Activated CD4-positive, alpha-beta T cell treated with anti-CD3 and anti-CD28 coated beads, Interleukin-2, amount 10 ng/mL, durations not matched to agents 24 days and 14 days (primary cell): Measurements from ENCODE around the gene ADGRF5. TPM values are rescaled to one million over a fixed set of nuclear protein-coding genes. Genes with fewer than 3 reads are reported as not detected.
A peak's percentile ranks its signal among the peaks of the same experiment; 100 is the strongest.
"Not testable (repeated sequence)": the region's sequence is repeated elsewhere in the genome, so short reads cannot be mapped to it uniquely, and the experiment has no call there.

ENCODE experiments used
- DNase-seq: peaks from one replicate; pipeline ENCODE4 v3.0.0; 2022
- H3K27ac Mint-ChIP-seq: one replicate; pipeline ENCODE4 v1.8.0; 2022; ENCODE audit warnings: mild to moderate bottlenecking, mixed read lengths
- H3K27me3 Mint-ChIP-seq: one replicate; pipeline ENCODE4 v1.8.0; 2022; ENCODE audit warnings: mixed read lengths
- H3K36me3 Mint-ChIP-seq: one replicate; pipeline ENCODE4 v1.8.0; 2022; ENCODE audit warnings: low read depth, mild to moderate bottlenecking, mixed read lengths
- H3K4me1 Mint-ChIP-seq: one replicate; pipeline ENCODE4 v1.8.0; 2021; ENCODE audit warnings: mixed read lengths
- H3K4me3 Mint-ChIP-seq: one replicate; pipeline ENCODE4 v1.8.0; 2022; ENCODE audit warnings: mild to moderate bottlenecking, moderate library complexity, mixed read lengths
- H3K9me3 Mint-ChIP-seq: one replicate; pipeline ENCODE4 v1.8.0; 2021; ENCODE audit warnings: mixed read lengths
- intact Hi-C: fragments of 100-400 bp; cut with micrococcal nuclease; formaldehyde crosslinking; loops from one replicate; pipeline ENCODE4 v1.15.1; 2023
- total RNA-seq: library from RNA; stranded (reverse); gene quantifications from 2 replicates; pipeline ENCODE4 v1.2.3, GENCODE V29; 2022

The ADGRF5 gene
- total RNA-seq, 1 donor from 2014 or later, result not detected

GRCh38 chr6:46848684-46849360 is 72.9 kb downstream of the ADGRF5 start:
- peaks cover 5% of the 10 kb centered on the region for H3K4me1 Mint-ChIP-seq
- H3K36me3 Mint-ChIP-seq, result no peaks in the 10 kb centered on the region
- intact Hi-C loops, result loop anchor here (1.0 to 2.0 kb wide), 2 partner anchors 198 to 461 kb away; no protein-coding TSS in a partner anchor
- peaks cover 20% of the 10 kb centered on the region for H3K27me3 Mint-ChIP-seq
- H3K9me3 Mint-ChIP-seq, result no peaks in the 10 kb centered on the region
- no peak overlapping the region for H3K27ac Mint-ChIP-seq
- peak overlapping the region; percentile 72 for H3K4me3 Mint-ChIP-seq
- DNase-seq, result peak; percentile 90

DNA sequence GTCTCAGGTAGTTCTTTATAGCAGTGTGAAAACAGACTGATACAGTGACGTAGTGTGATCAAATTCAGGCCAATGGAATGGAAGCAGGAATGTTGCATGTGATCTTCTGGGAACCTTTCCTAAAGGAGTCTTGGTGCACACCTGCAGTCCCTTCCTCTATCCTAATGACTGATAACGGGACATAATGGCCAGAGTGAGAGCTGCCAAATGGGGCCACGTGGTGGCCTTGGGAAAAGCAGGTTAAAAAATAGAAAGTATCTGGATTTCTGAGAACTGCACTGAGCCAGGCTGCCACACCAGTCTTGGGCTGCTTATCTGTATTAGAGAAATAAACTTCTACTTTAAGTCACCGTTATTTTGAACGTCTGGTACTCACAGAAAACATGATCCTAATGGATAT is 76.6 kb downstream of the ADGRF5 start:
- Mint-ChIP-seq H3K9me3 (peaks cover 13% of the 10 kb centered on the region), H3K27ac (no peak overlapping the region), H3K36me3 (no peaks in the 10 kb centered on the region), H3K4me3 (no peak overlapping the region), H3K27me3 (peaks cover 19% of the 10 kb centered on the region), H3K4me1 (peaks cover 5% of the 10 kb centered on the region)
- intact Hi-C loops, result no loop called here
- DNase-seq, result no peak

DNA sequence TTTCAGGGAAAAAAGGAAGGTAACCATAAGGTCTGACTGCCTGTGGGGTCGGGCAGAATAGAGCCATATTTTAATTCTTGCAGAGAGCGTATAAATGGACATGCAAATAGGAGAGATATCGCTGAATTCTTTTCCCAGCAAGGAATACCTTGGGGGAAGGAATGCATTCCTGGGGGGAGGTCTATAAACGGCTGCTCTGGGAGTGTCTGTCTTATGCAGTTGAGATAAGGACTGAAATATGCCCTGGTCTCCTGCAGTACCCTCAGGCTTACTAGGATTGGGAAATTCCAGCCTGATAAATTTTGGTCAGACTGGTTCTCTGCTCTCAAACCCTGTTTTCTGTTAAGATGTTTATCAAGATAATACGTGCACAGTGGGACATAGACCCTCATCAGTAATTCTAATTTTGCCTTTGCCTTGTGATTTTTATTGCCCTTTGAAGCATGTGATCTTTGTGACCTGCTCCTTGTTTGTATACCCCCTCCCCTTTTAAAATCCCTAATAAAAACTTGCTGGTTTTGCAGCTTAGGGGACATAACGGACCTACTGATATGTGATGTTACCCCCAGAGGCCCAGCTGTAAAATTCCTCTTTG is 79.4 kb downstream of the ADGRF5 start:
- H3K4me1 Mint-ChIP-seq, intact Hi-C loops, H3K27me3 Mint-ChIP-seq, DNase-seq, H3K27ac Mint-ChIP-seq, H3K36me3 Mint-ChIP-seq, H3K4me3 Mint-ChIP-seq: not testable (repeated sequence)
- peaks cover 13% of the 10 kb centered on the region for H3K9me3 Mint-ChIP-seq

- intact Hi-C loops, result no loop called here
- H3K27ac Mint-ChIP-seq, result no peak overlapping the region
- no peaks in the 10 kb centered on the region for H3K36me3 Mint-ChIP-seq
- no peak for DNase-seq
- H3K4me3 Mint-ChIP-seq, result no peak overlapping the region
- no peaks in the 10 kb centered on the region for H3K4me1 Mint-ChIP-seq
- peaks cover 13% of the 10 kb centered on the region for H3K9me3 Mint-ChIP-seq
- H3K27me3 Mint-ChIP-seq, result no peaks in the 10 kb centered on the region
These were observed 83.7 kb downstream of the ADGRF5 start for GRCh38 chr6:46838033-46838432.

DNA sequence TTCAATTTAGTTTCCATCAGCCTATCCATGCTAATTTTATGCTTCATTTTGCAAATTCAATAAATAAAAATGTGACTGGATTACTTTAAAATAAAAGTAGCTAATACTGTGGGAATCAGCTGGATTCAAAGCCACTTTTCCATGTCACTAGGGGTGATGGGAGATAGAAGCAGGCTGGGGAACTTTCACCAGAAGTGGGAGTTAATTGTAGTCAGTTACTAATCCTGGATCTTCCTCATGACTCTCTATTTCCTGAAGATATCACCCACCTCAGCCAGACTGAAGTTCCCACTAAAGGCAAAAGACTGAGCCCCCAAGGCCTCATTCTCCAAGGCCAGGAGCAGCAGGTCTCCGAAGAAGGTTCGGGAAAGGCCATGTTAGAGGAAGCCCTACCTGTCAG is 86.7 kb downstream of the ADGRF5 start:
- H3K4me1 Mint-ChIP-seq, H3K36me3 Mint-ChIP-seq, H3K27ac Mint-ChIP-seq, H3K4me3 Mint-ChIP-seq, H3K9me3 Mint-ChIP-seq, intact Hi-C loops, DNase-seq, H3K27me3 Mint-ChIP-seq: not testable (repeated sequence)

DNA sequence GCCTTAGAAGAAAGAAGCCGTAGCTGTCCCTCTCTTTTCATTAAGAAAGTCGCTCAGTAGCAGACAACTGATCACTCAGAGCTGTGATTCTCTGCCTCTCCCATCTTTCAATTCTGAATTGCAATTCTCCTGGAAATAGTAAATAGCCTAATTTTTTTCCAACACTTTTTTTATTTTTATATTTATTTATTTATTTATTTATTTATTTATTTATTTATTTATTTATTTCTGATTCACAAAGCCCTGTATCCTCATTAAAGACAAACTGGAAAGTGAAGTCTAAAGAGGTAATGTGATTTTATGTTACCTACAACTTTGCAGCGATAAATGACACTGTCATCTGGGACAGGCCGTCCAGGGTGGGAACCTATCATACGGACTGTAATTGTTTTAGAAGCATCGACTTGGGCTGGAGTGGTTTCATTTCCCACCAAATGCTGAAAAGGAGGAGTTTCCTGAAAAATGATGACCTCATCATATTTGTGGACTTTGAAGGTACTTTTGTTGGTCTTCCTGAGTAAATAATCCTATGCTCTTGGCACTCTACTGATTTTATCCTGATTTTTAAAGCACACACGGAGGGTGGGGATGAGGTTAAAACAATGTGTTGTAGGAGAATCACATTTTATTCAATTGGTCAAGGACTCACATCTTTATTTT is 87.4 kb downstream of the ADGRF5 start:
- H3K36me3 Mint-ChIP-seq, intact Hi-C loops, DNase-seq, H3K4me3 Mint-ChIP-seq, H3K27me3 Mint-ChIP-seq, H3K4me1 Mint-ChIP-seq, H3K27ac Mint-ChIP-seq, H3K9me3 Mint-ChIP-seq: not testable (repeated sequence)

GRCh38 chr6:46832816-46833215 is 88.9 kb downstream of the ADGRF5 start:
- Mint-ChIP-seq H3K27ac (no peak overlapping the region), H3K4me3 (no peak overlapping the region)

DNA sequence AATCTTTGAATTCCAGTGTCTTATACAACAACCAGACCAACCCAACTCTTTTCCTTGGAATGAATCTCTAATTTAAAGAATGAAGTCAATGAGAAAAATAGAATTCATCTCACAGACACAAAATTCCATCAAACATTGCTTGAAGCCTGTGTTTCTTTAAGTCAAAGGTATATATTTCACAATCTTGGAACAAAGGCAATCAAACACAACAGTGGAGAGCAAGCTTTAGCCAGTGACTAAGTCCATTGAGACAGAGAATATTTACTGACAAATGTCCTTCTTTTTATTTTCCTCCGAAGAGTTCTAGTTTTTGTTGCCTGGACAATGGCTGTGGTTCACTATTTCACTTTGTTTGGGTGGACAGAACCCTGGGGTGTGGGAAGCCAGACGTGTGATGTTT is 92.8 kb downstream of the ADGRF5 start:
- DNase-seq, result no peak
- Mint-ChIP-seq H3K27ac (no peak overlapping the region), H3K4me3 (no peak overlapping the region), H3K9me3 (no peaks in the 10 kb centered on the region), H3K27me3 (no peaks in the 10 kb centered on the region), H3K4me1 (no peaks in the 10 kb centered on the region), H3K36me3 (no peaks in the 10 kb centered on the region)
- intact Hi-C loops, result no loop called here

More at GRCh38 chr6:46832816-46833215, 88.9 kb downstream of the ADGRF5 start:
- Mint-ChIP-seq H3K27me3 (no peaks in the 10 kb centered on the region), H3K9me3 (no peaks in the 10 kb centered on the region), H3K36me3 (no peaks in the 10 kb centered on the region), H3K4me1 (no peaks in the 10 kb centered on the region)
- no peak for DNase-seq
- intact Hi-C loops, result no loop called here

DNA sequence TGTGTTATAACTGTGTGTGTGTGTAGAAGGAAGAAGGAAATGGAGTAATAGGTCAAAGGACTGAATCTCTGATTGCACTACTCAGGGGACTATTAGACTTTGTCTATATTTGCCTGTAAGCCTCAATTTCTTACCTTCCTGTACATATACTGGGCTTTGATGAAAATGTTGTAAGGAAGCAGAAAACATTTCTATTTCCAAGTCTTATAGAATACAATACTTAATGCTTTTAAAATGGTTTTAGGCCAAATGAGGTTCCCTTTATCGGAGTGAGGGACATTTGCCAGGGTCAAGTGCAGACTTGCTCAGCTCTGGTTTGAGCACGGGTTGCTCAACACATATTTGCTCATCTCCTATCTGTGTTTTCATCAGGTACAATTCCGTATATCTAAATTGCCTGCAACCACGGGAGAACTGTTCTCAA is 100.3 kb downstream of the ADGRF5 start:
- Mint-ChIP-seq H3K4me1 (no peaks in the 10 kb centered on the region), H3K27ac (no peak overlapping the region), H3K9me3 (no peaks in the 10 kb centered on the region), H3K36me3 (no peaks in the 10 kb centered on the region), H3K4me3 (no peak overlapping the region), H3K27me3 (peaks cover 3% of the 10 kb centered on the region)
- DNase-seq, result no peak
- intact Hi-C loops, result no loop called here

DNA sequence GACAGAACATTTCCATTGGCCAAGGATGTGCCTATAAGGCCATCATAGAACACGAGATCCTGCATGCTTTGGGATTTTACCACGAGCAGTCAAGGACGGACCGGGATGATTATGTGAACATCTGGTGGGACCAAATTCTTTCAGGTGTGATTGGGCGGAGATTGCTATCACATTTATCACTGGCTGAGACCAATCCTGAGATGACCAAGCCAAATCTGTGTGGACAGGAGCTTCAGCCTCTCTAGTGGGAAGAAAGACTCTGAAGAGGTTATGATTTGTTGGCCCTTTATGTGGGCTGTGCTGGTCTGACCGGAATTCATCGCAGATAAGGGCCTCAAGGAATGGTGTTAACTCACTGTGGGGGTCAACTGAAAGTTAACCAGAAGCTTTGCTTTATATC is 102.2 kb downstream of the ADGRF5 start:
- no peak for DNase-seq
- intact Hi-C loops, result no loop called here
- no peaks in the 10 kb centered on the region for H3K36me3 Mint-ChIP-seq
- no peaks in the 10 kb centered on the region for H3K4me1 Mint-ChIP-seq
- no peaks in the 10 kb centered on the region for H3K9me3 Mint-ChIP-seq
- H3K27ac Mint-ChIP-seq, result no peak overlapping the region
- H3K4me3 Mint-ChIP-seq, result no peak overlapping the region
- peaks cover 3% of the 10 kb centered on the region for H3K27me3 Mint-ChIP-seq

DNA sequence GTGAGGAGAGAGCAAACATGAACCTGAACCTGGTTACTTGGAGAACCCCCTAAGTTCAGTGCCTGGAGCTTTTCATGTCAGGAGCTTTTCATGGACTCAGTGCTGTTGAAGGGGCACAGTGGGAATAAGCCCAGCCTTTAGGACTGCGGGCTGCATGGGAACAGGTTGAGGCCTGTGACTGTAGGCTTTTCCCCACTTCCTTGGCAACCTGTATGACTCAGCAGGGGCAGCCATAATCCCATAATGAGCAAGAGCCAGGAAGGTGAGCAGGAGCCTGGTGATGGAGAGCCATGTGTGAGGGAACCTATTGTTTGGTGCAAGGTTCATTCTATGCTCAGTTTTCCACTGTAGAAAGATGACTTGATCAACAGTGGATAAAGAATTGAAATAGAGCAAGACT is 105.1 kb downstream of the ADGRF5 start:
- Mint-ChIP-seq H3K36me3 (no peaks in the 10 kb centered on the region), H3K27ac (no peak overlapping the region), H3K4me1 (no peaks in the 10 kb centered on the region), H3K4me3 (no peak overlapping the region), H3K9me3 (no peaks in the 10 kb centered on the region), H3K27me3 (peaks cover 3% of the 10 kb centered on the region)
- intact Hi-C loops, result no loop called here
- DNase-seq, result no peak

GRCh38 chr6:46815130-46815529 is 106.6 kb downstream of the ADGRF5 start:
- Mint-ChIP-seq H3K9me3 (no peaks in the 10 kb centered on the region), H3K27me3 (peaks cover 3% of the 10 kb centered on the region), H3K4me3 (no peak overlapping the region), H3K27ac (no peak overlapping the region), H3K36me3 (no peaks in the 10 kb centered on the region), H3K4me1 (no peaks in the 10 kb centered on the region)
- intact Hi-C loops, result no loop called here
- DNase-seq, result no peak

GRCh38 chr6:46808806-46809205 is 112.9 kb downstream of the ADGRF5 start:
- Mint-ChIP-seq H3K27ac (no peak overlapping the region), H3K4me3 (no peak overlapping the region), H3K9me3 (no peaks in the 10 kb centered on the region), H3K4me1 (no peaks in the 10 kb centered on the region), H3K27me3 (peaks cover 6% of the 10 kb centered on the region), H3K36me3 (no peaks in the 10 kb centered on the region)
- DNase-seq, result no peak
- intact Hi-C loops, result no loop called here
